Tibial nerve (tissue), 4 donors: ENCODE measurements around the gene CHD2. TPM values are rescaled to one million over a fixed set of nuclear protein-coding genes. Genes with fewer than 3 reads are reported as not detected.
A peak's percentile ranks its signal among the peaks of the same experiment; 100 is the strongest.

Experiments
- DNase-seq, 2 donors: peaks; one replicate each; pipeline ENCODE4 v3.0.0-alpha.2; 2019; ENCODE audit warnings: low spot score in 2 of 2
- H3K27ac ChIP-seq, 4 donors: fragments of 200-600 bp; sonication (generic) in 3 of 4; one replicate each; pipeline ENCODE4 v1.5.1; 2017 to 2019; ENCODE audit warnings: mild to moderate bottlenecking in 1 of 4
- H3K27me3 ChIP-seq, 2 donors: fragments of 200-600 bp; sonication (generic) in 1 of 2; one replicate each; pipeline versions ENCODE4 v1.5.1 to v1.6.0; 2017 to 2019
- H3K36me3 ChIP-seq, 3 donors: fragments of 200-600 bp; sonication (generic); one replicate each; pipeline ENCODE4 v1.5.1; 2018 to 2019
- H3K4me1 ChIP-seq, 4 donors: fragments of 200-600 bp; sonication (generic) in 3 of 4; one replicate each; pipeline ENCODE4 v1.5.1; 2017 to 2019
- H3K4me3 ChIP-seq, 4 donors: fragments of 200-600 bp; sonication (generic) in 3 of 4; one replicate each; pipeline ENCODE4 v1.5.1; 2017 to 2019; ENCODE audit warnings: mild to moderate bottlenecking in 1 of 4, moderate library complexity in 1 of 4
- H3K9me3 ChIP-seq, 4 donors: fragments of 200-600 bp; sonication (generic) in 3 of 4; one replicate each; pipeline ENCODE4 v1.5.1; 2017 to 2019
- EP300 ChIP-seq, 2 donors: sonication (generic); formaldehyde crosslinking; IDR thresholded peaks; one replicate each; pipeline ENCODE4 v1.6.1; 2017; ENCODE audit warnings: antibody characterized with exemption in 2 of 2, mild to moderate bottlenecking in 1 of 2
- POLR2A ChIP-seq, 2 donors: fragments of 450-650 bp; IDR thresholded peaks; one replicate each; pipeline ENCODE4 v1.6.1; 2017; ENCODE audit warnings: antibody characterized with exemption in 2 of 2, mild to moderate bottlenecking in 2 of 2, moderate library complexity in 2 of 2
- WGBS, 2 donors: methylation state at CpG; one replicate each; pipeline ENCODE4 v1.1.5; 2018; 5-methylcytosine and 5-hydroxymethylcytosine counted together
- total RNA-seq, 4 donors: library from RNA; depleted of rRNA; stranded (reverse); fragments of >200 nt; gene quantifications; one replicate each; pipeline ENCODE4 v1.1.0, GENCODE V29; 2016
- TF ChIP-seq, protein P1 (sequence below), 5 experiments: fragments of 200-600 bp in 3 of 5; fragments of 450-650 bp in 2 of 5; sonication (generic) in 3 of 5; IDR thresholded peaks; one replicate each; pipeline ENCODE4 v1.5.1; 2016 to 2019; ENCODE audit warnings: antibody characterized with exemption in 5 of 5, mild to moderate bottlenecking in 3 of 5, moderate library complexity in 2 of 5

CHD2 gene
- total RNA-seq, 4 donors from 2014 or later: 96.5 to 133 (median 102) TPM

DNA sequence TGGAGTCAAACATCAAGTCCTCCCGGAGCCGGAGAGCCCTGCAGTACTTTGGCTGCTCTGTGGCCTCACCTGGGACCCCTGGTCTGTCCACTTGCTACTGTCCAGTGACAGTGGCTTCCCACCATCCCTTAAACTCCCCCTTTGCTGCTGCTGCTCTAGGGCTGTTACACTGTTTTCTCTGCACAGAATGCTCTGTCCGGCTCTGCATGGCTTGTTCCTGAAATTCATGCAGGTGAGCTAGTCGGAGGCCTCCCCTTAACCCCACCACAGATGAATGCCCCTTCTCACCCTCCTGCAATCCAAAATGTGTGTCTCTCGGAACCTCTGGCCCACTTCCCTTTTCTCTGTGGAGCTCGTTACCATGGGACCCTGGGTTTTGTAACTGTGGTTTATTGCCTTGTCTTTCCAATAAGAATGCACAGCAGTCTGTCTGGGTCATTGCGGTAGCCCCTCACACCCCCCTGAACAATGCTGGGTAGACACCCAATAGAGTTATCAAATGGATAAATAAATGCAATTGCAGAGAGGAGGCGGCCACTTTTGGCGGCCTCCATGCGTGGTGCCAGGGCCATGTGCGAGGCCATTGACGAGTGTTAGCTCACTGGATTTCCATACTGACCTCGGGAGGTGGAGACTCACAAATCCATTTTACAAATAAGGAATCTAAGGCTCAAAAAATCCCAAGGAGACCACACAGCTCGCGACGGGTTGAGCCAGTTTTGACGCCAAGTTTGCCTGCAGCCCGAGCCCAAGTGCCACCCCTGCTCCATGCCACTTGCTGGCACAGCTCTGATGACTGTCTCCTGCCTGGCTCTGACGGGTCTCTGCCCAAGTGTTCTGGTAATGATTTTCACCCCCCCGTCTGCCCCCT lies 140.4 kb downstream of the CHD2 start:
- H3K9me3 ChIP-seq: no peaks in the 10 kb centered on the region
- peak in 1 of 2 donors; percentile 10 for DNase-seq
- no peak overlapping the region for H3K4me3 ChIP-seq
- H3K27ac ChIP-seq: no peak overlapping the region
- peaks cover 0 to 47% (median 0%) of the 10 kb centered on the region in 3 donors for H3K36me3 ChIP-seq
- WGBS, 2 donors: 84 to 95% methylated on average over 20 of the region's 20 CpGs
- H3K27me3 ChIP-seq: no peaks in the 10 kb centered on the region
- no peak for TF ChIP-seq EP300 (IDR thresholded peaks at IDR 0.05)
- no peak for TF ChIP-seq POLR2A (IDR thresholded peaks at IDR 0.05)
- TF ChIP-seq, protein P1, sequence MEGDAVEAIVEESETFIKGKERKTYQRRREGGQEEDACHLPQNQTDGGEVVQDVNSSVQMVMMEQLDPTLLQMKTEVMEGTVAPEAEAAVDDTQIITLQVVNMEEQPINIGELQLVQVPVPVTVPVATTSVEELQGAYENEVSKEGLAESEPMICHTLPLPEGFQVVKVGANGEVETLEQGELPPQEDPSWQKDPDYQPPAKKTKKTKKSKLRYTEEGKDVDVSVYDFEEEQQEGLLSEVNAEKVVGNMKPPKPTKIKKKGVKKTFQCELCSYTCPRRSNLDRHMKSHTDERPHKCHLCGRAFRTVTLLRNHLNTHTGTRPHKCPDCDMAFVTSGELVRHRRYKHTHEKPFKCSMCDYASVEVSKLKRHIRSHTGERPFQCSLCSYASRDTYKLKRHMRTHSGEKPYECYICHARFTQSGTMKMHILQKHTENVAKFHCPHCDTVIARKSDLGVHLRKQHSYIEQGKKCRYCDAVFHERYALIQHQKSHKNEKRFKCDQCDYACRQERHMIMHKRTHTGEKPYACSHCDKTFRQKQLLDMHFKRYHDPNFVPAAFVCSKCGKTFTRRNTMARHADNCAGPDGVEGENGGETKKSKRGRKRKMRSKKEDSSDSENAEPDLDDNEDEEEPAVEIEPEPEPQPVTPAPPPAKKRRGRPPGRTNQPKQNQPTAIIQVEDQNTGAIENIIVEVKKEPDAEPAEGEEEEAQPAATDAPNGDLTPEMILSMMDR (IDR thresholded peaks at IDR 0.05): no peak
- peaks cover 0 to 38% (median 14%) of the 10 kb centered on the region in 4 donors for H3K4me1 ChIP-seq

DNA sequence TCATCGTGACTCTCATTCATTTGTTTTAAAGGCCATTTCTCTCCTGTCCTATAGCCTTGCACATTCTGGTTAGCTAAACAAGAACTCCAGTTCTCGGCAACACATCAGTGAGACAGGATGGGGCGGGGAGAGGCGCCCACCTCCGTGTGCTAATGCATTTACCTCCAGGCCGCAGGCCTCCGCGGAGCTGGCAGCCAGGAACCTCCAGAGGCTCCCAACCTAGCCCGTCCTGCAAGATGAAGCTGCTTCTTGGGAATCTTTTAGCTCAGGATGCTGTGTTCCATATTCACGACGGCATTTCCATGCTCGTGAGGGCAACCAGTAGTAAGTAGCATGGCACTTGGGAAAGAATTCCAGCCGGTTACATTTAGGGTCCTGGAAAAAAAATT lies 141.0 kb downstream of the CHD2 start:
- no peaks in the 10 kb centered on the region for H3K27me3 ChIP-seq
- no peak overlapping the region for H3K4me3 ChIP-seq

DNA sequence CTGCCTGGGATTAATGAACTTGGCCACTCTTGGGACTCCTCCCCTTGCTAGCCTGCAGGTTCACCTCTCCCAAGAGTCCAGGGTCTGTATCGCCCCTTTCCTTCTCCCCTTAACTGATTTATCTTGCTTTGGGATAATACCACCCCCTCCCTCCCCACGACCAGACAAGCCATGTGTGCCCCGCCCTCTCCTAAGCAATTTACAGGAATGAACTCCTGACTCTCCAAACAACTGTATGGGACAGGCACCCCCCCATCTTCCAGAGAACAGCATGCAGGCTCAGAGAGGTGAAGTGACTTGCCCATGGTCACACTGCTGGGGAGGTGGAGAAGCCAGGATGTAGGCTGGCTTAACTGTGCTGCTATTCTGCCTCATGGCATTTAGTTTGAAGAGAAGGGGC lies 142.1 kb downstream of the CHD2 start:
- H3K4me3 ChIP-seq: no peak overlapping the region
- no peak for DNase-seq
- peaks cover 0 to 64% (median 0%) of the 10 kb centered on the region in 3 donors for H3K36me3 ChIP-seq
- peaks cover 0 to 22% (median 9%) of the 10 kb centered on the region in 4 donors for H3K4me1 ChIP-seq
- TF ChIP-seq POLR2A (IDR thresholded peaks at IDR 0.05) (no peak), EP300 (IDR thresholded peaks at IDR 0.05) (no peak)
- TF ChIP-seq, protein P1 (IDR thresholded peaks at IDR 0.05): no peak
- no peak overlapping the region for H3K27ac ChIP-seq
- H3K9me3 ChIP-seq: peaks cover 0 to 14% (median 0%) of the 10 kb centered on the region in 4 donors
- WGBS, 2 donors: 62 to 75% methylated on average over 3 of the region's 3 CpGs
- no peaks in the 10 kb centered on the region for H3K27me3 ChIP-seq

More for the DNA sequence above, 141.0 kb downstream of the CHD2 start:
- 89 to 90% methylated on average over 13 of the region's 13 CpGs for WGBS, 2 donors
- TF ChIP-seq, protein P1 (IDR thresholded peaks at IDR 0.05): no peak
- TF ChIP-seq EP300 (IDR thresholded peaks at IDR 0.05): no peak
- TF ChIP-seq POLR2A (IDR thresholded peaks at IDR 0.05): no peak
- H3K27ac ChIP-seq: no peak overlapping the region
- peaks cover 0 to 5% (median 0%) of the 10 kb centered on the region in 4 donors for H3K9me3 ChIP-seq
- no peak for DNase-seq
- peaks cover 0 to 33% (median 13%) of the 10 kb centered on the region in 4 donors for H3K4me1 ChIP-seq
- peaks cover 0 to 53% (median 0%) of the 10 kb centered on the region in 3 donors for H3K36me3 ChIP-seq

DNA sequence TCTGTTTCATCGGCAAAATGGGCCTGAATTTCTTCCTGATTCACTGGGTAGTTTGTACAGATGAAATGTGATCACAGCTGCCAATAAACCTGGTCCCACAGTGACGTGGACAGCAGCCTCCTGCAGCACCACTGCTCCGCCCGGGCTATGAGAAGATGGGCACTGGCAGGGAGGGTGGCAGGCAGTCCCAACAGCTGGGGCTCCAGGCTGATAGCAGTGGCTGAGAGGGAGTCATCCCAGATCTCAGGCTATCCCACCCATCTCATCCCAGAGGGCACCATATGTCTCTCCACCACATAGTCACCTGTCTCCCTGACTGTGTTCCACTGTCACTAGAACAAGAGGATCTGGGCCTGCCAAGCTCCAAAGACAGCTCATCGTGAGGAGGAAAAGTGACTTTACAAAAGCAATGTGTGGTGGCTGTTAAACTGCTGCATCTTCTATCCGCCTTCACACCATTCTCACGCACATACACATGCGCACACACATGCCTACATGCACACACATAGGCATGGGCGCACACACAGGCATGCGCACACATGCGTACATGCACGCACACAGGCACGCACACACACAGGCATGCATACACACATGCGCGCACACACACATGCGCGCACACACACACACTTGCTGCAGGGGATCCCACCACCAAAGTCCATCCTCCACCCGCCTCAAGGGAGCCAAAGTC lies 142.7 kb downstream of the CHD2 start:
- Histone ChIP-seq H3K27me3 (no peaks in the 10 kb centered on the region), H3K4me3 (no peak overlapping the region), H3K27ac (no peak overlapping the region), H3K36me3 (peaks cover 0 to 70% (median 0%) of the 10 kb centered on the region in 3 donors), H3K9me3 (peaks cover 0 to 14% (median 0%) of the 10 kb centered on the region in 4 donors), H3K4me1 (peaks cover 0 to 19% (median 3%) of the 10 kb centered on the region in 4 donors)
- TF ChIP-seq POLR2A (IDR thresholded peaks at IDR 0.05) (no peak), EP300 (IDR thresholded peaks at IDR 0.05) (no peak)
- TF ChIP-seq, protein P1 (IDR thresholded peaks at IDR 0.05): no peak
- no peak for DNase-seq
- 89 to 91% methylated on average over 18 of the region's 18 CpGs for WGBS, 2 donors
